ENCODE measurements around the gene MRPL55.

Gene MRPL55

GRCh38 chr1:228144993-228145343 lies 35.9 kb upstream of the MRPL55 start:
- DNase-seq (ENCODE audit: low read depth): no peak
- no peak overlapping the region for H3K4me3 ChIP-seq (ENCODE audit: low read depth, low read length)
- TF ChIP-seq POLR2A (IDR thresholded peaks at IDR 0.05; ENCODE audit: extremely low read depth, insufficient read length) (no peak), MAX (IDR thresholded peaks at IDR 0.05; ENCODE audit: low read depth, low read length) (no peak), CTCF (IDR thresholded peaks at IDR 0.05; ENCODE audit: low read depth, low read length) (no peak), MYC (IDR thresholded peaks at IDR 0.05; ENCODE audit: low read depth, low read length) (no peak)

GRCh38 chr1:228144193-228144992 lies 35.3 kb upstream of the MRPL55 start:
- TF ChIP-seq MAX (IDR thresholded peaks at IDR 0.05; ENCODE audit: low read depth, low read length): no peak
- TF ChIP-seq CTCF (IDR thresholded peaks at IDR 0.05; ENCODE audit: low read depth, low read length): no peak
- TF ChIP-seq POLR2A (IDR thresholded peaks at IDR 0.05; ENCODE audit: extremely low read depth, insufficient read length): no peak
- TF ChIP-seq MYC (IDR thresholded peaks at IDR 0.05; ENCODE audit: low read depth, low read length): no peak
- H3K4me3 ChIP-seq (ENCODE audit: low read depth, low read length): no peak overlapping the region
- DNase-seq (ENCODE audit: low read depth): no peak

GRCh38 chr1:228143480-228144192 lies 34.5 kb upstream of the MRPL55 start:
- DNase-seq (ENCODE audit: low read depth): no peak
- TF ChIP-seq POLR2A (IDR thresholded peaks at IDR 0.05; ENCODE audit: extremely low read depth, insufficient read length) (no peak), MAX (IDR thresholded peaks at IDR 0.05; ENCODE audit: low read depth, low read length) (no peak), CTCF (IDR thresholded peaks at IDR 0.05; ENCODE audit: low read depth, low read length) (no peak), MYC (IDR thresholded peaks at IDR 0.05; ENCODE audit: low read depth, low read length) (no peak)
- H3K4me3 ChIP-seq (ENCODE audit: low read depth, low read length): no peak overlapping the region

- TF ChIP-seq MAX (IDR thresholded peaks at IDR 0.05; ENCODE audit: low read depth, low read length): no peak
- no peak for TF ChIP-seq POLR2A (IDR thresholded peaks at IDR 0.05; ENCODE audit: extremely low read depth, insufficient read length)
- TF ChIP-seq CTCF (IDR thresholded peaks at IDR 0.05; ENCODE audit: low read depth, low read length): no peak
- no peak for TF ChIP-seq MYC (IDR thresholded peaks at IDR 0.05; ENCODE audit: low read depth, low read length)
- no peak for DNase-seq (ENCODE audit: low read depth)
- no peak overlapping the region for H3K4me3 ChIP-seq (ENCODE audit: low read depth, low read length)
These were observed 33.6 kb upstream of the MRPL55 start for GRCh38 chr1:228142701-228143136.

GRCh38 chr1:228142155-228142691 lies 33.1 kb upstream of the MRPL55 start:
- H3K4me3 ChIP-seq (ENCODE audit: low read depth, low read length): no peak overlapping the region
- no peak for DNase-seq (ENCODE audit: low read depth)
- no peak for TF ChIP-seq CTCF (IDR thresholded peaks at IDR 0.05; ENCODE audit: low read depth, low read length)
- no peak for TF ChIP-seq POLR2A (IDR thresholded peaks at IDR 0.05; ENCODE audit: extremely low read depth, insufficient read length)
- TF ChIP-seq MAX (IDR thresholded peaks at IDR 0.05; ENCODE audit: low read depth, low read length): no peak
- TF ChIP-seq MYC (IDR thresholded peaks at IDR 0.05; ENCODE audit: low read depth, low read length): no peak
